Stimulated activated CD4-positive, alpha-beta T cell treated with anti-CD3 and anti-CD28 coated beads, Interleukin-4, amount 100 ng/mL, for 48 hours (primary cell): Measurements from ENCODE around the gene LRBA.

ENCODE experiments used
- DNase-seq, 2 donors: peaks; one replicate each; pipeline ENCODE4 v3.0.0-alpha.2; 2020; ENCODE audit warnings: low read depth in 2 of 2

Gene LRBA

GRCh38 chr4:150874338-150875226 lies 140.5 kb downstream of the LRBA start:
- no peak for DNase-seq

DNA sequence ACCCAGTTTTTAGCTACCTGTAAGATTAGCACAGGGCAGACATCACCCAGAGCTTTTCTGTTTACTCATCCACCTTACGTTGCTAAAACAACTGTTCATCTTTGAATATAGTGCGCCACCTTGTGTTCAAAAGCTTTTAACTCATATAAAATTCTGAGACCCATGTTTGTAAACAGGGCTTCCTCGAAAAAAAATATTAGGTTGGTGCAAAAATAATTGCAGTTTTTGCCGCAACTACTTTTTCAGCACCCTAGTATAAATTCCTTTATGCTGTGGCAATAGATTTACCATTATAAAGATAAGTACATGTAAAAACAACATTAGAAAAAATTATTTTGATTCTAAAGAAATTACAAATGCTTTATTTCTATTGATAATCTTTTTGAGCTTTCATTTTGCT lies 147.9 kb downstream of the LRBA start:
- no peak for DNase-seq

- no peak for DNase-seq
These were observed 151.6 kb downstream of the LRBA start for GRCh38 chr4:150863456-150863855.

GRCh38 chr4:150862829-150863228 lies 152.3 kb downstream of the LRBA start:
- no peak for DNase-seq

DNA sequence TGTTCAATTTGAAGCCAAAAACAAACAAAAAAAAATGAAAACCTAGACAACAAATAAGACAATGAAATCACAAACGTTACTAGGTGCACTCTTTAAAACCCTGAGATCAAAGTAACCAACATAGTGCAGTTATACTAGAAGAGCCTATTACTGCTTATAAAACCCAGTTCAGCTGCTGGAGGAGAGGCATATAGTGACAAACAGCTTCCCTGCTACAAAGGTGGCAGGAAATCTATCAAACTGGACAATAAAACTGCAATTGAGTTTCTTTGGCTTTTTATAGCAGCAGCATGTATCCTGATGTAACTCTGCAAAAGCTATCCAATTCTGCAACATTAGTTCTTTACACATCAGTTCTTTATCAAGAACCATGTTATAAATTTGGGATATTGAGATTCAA lies 155.6 kb downstream of the LRBA start:
- DNase-seq: no peak

DNA sequence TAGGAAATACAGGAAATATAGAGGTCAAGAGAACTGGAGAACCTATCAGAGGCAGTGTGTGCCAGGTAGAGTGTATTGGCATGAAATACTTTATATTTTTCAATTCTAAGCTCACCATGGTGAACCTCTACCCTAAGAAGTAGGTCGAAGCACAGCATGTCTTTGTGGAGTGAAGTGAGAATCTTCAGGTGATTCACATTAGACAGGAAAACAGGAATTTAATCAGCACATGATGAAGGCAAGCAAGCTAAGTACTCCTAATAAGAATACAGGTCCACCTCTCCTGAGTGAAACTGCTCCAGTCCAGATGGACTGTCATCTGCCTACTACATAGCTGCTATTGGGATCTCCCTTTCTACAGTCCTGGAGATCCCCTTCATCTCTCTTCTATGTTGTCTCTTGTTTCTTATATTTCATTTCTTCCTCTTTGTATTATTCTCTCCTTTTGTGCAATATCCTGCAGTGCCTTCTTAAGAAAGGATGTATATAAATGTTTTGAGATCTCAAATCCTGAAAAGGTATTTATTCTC lies 159.0 kb downstream of the LRBA start:
- no peak for DNase-seq

- no peak for DNase-seq
These were observed 160.5 kb downstream of the LRBA start for GRCh38 chr4:150854600-150854999.

DNA sequence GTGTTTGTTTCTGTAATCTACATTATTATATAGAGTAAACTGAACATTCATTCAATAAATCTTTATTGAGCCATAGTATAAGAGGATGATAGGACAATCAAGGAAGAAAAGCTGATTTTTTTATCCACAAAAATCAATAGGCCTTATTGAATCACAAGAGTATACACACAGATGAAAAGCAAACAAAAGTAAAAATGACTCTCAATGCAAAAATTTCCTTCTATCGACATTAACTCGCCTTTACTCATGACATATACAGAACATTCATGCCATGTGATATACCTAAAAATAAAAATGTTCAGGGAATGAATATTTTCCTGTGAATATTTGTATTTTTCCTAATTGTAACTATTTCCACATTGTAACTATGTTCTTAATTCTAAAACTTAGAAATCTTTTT lies 161.2 kb downstream of the LRBA start:
- DNase-seq: no peak

- no peak for DNase-seq
These were observed 162.9 kb downstream of the LRBA start for GRCh38 chr4:150852216-150852615.

DNA sequence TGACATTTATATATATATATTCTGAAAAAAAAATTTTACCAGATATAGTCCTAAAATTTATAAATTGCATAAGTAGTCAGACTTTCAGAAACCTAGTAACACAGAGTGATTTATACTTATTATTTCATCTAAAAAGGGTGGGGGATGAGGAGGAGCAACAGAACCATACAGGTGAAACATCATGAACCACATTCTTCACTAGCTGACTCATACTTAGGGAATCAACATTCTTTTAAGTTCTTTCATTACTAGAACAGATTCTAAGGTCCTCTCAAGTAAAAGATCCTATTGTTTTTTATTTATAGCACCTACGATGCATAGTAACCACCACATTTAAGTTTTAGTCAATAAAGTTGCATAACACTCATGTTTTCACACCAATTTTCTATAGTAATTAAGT lies 166.1 kb downstream of the LRBA start:
- no peak for DNase-seq

GRCh38 chr4:150828159-150828558 lies 186.9 kb downstream of the LRBA start:
- peak in 1 of 2 donors; percentile 29 for DNase-seq

GRCh38 chr4:150827226-150827625 lies 187.9 kb downstream of the LRBA start:
- no peak for DNase-seq

DNA sequence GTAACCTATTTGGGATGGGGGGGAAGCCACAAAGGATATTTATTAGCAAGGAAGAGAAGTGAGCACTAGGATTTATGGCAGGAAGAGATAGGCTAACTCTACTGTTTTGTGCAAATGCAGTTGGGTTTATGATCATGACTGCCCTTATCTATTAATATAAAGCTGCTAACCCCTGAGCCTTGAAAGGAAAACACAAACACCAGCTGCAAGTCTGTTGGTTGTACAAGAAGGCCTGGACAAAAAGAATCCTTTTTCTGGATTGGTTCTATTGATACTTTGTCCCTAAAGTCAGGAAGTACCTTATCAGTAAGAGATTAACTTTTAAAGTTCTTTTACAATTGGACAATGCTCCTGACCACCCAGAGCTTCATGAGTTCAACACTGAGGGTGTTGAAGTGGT lies 188.8 kb downstream of the LRBA start:
- DNase-seq: no peak

DNA sequence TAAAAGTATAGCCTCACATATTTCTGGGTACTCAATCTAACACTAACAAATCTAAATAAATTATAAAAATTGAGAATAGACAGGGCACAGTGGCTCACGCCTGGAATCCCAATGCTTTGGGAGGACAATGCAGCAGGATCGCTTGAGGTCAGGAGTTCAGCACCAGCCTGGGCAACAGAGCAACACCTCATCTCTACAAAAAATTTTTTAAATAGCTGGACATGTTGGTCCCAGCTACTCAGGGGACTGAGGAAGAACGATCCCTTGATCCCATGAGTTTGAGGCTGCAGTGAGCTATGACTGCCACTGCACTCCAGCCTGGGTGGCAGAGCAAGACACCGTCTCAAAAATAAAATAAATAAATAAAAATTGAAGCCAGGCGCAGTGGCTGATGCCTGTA lies 192.7 kb downstream of the LRBA start:
- DNase-seq: no peak

DNA sequence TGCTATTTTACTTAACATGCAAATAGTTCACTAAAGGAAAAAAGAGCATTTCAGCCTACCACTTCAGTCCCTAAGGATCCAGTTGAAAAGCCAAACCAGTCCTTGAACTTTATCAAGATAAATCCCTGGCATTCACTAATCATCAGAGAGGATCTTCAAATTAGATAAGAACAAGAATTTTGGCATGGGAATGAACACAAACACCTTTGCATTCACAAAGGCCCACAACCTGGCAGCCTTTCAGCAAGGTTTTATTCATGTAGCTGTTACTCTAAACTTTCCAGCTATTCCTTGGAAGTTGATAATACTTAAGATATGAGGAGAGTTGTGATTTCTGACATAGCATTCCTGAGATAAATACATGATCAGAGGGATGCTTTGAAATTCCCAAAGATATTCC lies 193.4 kb downstream of the LRBA start:
- no peak for DNase-seq

GRCh38 chr4:150820409-150820808 lies 194.7 kb downstream of the LRBA start:
- no peak for DNase-seq

DNA sequence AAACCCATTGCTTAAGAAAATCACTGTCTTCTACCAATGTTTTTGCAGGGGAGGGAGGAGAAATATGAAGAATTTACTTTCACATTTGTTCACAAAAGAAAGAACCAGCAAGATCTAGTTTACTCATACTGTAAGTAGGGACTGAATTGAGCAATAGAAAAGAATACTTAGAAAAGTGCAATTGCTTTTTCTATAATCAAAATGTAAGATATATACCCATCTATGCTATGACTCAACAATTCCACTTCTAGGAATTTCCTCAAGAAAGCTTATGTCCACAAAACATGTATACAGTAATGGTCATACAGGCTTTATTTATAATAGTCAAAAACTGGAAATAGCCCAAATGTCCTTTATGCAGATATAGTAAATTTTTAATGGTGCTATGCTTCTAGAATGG lies 196.4 kb downstream of the LRBA start:
- DNase-seq: no peak

GRCh38 chr4:150817804-150818528 lies 197.1 kb downstream of the LRBA start:
- DNase-seq: no peak

DNA sequence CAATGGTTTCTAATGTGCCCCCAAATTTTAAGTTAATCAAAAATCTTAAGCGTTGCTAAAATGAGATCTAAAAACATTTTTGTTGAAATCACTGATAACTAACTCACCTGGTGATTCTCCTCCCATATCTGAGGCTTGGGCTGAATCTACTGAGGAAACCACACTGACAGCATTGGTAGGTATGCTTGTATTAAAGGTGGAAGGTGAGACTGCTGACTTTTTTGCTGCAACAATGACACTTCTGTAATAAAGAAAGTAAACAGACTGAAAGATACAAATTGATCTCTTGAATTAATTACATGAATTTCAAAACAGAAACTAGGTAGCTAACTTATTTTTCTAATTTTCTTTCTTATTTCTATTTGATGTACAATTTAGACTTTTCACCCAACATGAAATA lies 198.1 kb downstream of the LRBA start:
- no peak for DNase-seq

DNA sequence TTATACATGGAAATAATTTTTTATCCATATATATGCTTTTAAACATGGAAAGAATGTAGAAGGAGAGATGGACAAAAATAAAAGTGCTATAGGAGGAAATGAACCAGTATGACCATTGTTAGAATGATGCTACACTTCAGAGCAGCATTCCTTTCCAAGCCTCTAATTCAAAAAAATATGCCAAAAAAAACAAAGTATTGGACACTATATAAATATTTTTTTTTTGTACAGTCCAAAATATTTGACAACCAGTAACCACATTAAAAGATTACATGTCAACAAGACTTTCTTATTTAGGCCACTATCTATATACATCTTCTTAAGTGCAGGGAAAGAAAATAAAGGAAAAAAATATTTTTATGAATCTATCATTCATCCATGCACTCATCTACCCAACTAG lies 198.6 kb downstream of the LRBA start:
- no peak for DNase-seq

DNA sequence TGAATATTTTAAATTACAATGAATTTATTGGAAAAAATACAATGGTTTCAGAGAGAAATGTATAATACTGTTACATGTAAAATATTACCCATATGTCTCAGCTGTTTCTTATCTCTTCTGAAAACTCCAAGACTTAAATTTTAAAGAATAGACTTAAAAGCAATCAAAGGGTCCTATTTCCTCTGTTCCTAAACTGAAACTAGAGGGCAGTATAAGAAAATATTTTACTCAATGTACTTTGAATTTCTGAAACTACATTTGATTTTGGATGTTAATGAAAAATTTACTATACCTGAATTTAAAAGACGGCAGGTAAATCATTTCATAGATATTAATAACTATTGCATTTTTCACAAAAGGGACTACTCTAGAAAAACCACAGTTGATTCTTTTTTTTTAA lies 200.2 kb downstream of the LRBA start:
- DNase-seq: no peak

GRCh38 chr4:150805183-150806025 lies 209.7 kb downstream of the LRBA start:
- DNase-seq: no peak
